ENCODE measurements around the gene GPC6. TPM values are rescaled to one million over a fixed set of nuclear protein-coding genes. Genes with fewer than 3 reads are reported as not detected.

GPC6 gene
- total RNA-seq, 1 donor from 2014 or later, result 15.6 TPM

GRCh38 chr13:94058821-94059360 lies 832.3 kb downstream of the GPC6 start:
- DNase-seq (ENCODE audit: low spot score), result no peak
- no peak for ATAC-seq

- no peak for ATAC-seq
- DNase-seq (ENCODE audit: low spot score), result no peak
These were observed 834.7 kb downstream of the GPC6 start for GRCh38 chr13:94061301-94061700.

GRCh38 chr13:94063096-94063495 lies 836.5 kb downstream of the GPC6 start:
- no peak for ATAC-seq
- no peak for DNase-seq (ENCODE audit: low spot score)

- no peak for DNase-seq (ENCODE audit: low spot score)
- ATAC-seq, result no peak
These were observed 837.2 kb downstream of the GPC6 start for GRCh38 chr13:94063848-94064247.

GRCh38 chr13:94065741-94066140 lies 839.1 kb downstream of the GPC6 start:
- ATAC-seq (no peak), DNase-seq (ENCODE audit: low spot score) (no peak)

- ATAC-seq (no peak), DNase-seq (ENCODE audit: low spot score) (no peak)
These were observed 846.6 kb downstream of the GPC6 start for GRCh38 chr13:94073007-94073744.

- DNase-seq (ENCODE audit: low spot score) (no peak), ATAC-seq (no peak)
These were observed 853.3 kb downstream of the GPC6 start for GRCh38 chr13:94079876-94080275.

GRCh38 chr13:94080527-94080926 lies 853.9 kb downstream of the GPC6 start:
- no peak for DNase-seq (ENCODE audit: low spot score)
- no peak for ATAC-seq

- ATAC-seq, result no peak
- no peak for DNase-seq (ENCODE audit: low spot score)
These were observed 860.5 kb downstream of the GPC6 start for GRCh38 chr13:94087100-94087499.

- DNase-seq (ENCODE audit: low spot score) (no peak), ATAC-seq (no peak)
These were observed 862.1 kb downstream of the GPC6 start for GRCh38 chr13:94088742-94089141.

GRCh38 chr13:94090773-94091480 lies 864.3 kb downstream of the GPC6 start:
- DNase-seq (ENCODE audit: low spot score) (no peak), ATAC-seq (peak; percentile 67)

- no peak for ATAC-seq
- DNase-seq (ENCODE audit: low spot score), result no peak
These were observed 867.2 kb downstream of the GPC6 start for GRCh38 chr13:94093652-94094315.

- DNase-seq (ENCODE audit: low spot score) (no peak), ATAC-seq (no peak)
These were observed 883.2 kb downstream of the GPC6 start for GRCh38 chr13:94109715-94110374.

GRCh38 chr13:94112227-94112626 lies 885.6 kb downstream of the GPC6 start:
- DNase-seq (ENCODE audit: low spot score), result no peak
- ATAC-seq, result peak; percentile 78

GRCh38 chr13:94112731-94113130 lies 886.1 kb downstream of the GPC6 start:
- DNase-seq (ENCODE audit: low spot score), result no peak
- no peak for ATAC-seq

- no peak for ATAC-seq
- DNase-seq (ENCODE audit: low spot score), result no peak
These were observed 886.6 kb downstream of the GPC6 start for GRCh38 chr13:94113245-94113644.

GRCh38 chr13:94114166-94114565 lies 887.6 kb downstream of the GPC6 start:
- no peak for ATAC-seq
- no peak for DNase-seq (ENCODE audit: low spot score)

- ATAC-seq (no peak), DNase-seq (ENCODE audit: low spot score) (no peak)
These were observed 888.4 kb downstream of the GPC6 start for GRCh38 chr13:94115054-94115453.

- DNase-seq (ENCODE audit: low spot score), result peak; percentile 97
- peak; percentile 81 for ATAC-seq
These were observed 892.8 kb downstream of the GPC6 start for GRCh38 chr13:94119360-94119936.

GRCh38 chr13:94120878-94121277 lies 894.3 kb downstream of the GPC6 start:
- ATAC-seq (no peak), DNase-seq (ENCODE audit: low spot score) (no peak)

GRCh38 chr13:94121686-94122085 lies 895.1 kb downstream of the GPC6 start:
- DNase-seq (ENCODE audit: low spot score) (no peak), ATAC-seq (no peak)
